SU-DHL-6 (cell line): ENCODE measurements around the gene CRYBG1.
A peak's percentile ranks its signal among the peaks of the same experiment; 100 is the strongest.

Source experiments
- H2AFZ ChIP-seq: fragments of 200-600 bp; sonication (generic); 2 replicates; pipeline ENCODE4 v1.6.1; 2014; ENCODE audit warnings: low read depth, mild to moderate bottlenecking, moderate library complexity, mixed read lengths, antibody characterized with exemption, low read length; ENCODE audit not compliant: severe bottlenecking
- H3F3A ChIP-seq: fragments of 200-600 bp; shearing (Covaris generic); 2 replicates; pipeline ENCODE4 v1.6.0; 2016; ENCODE audit warnings: antibody characterized with exemption, mild to moderate bottlenecking; ENCODE audit not compliant: insufficient read depth
- H3K27ac ChIP-seq: fragments of 200-600 bp; sonication (generic); 2 replicates; pipeline ENCODE4 v1.5.1; 2016; ENCODE audit warnings: low read depth, mild to moderate bottlenecking, low read length, moderate library complexity, mixed read lengths
- H3K27me3 ChIP-seq: fragments of 200-600 bp; sonication (generic), shearing (Covaris generic); 2 replicates; pipeline ENCODE4 v1.6.0; 2014; ENCODE audit warnings: mild to moderate bottlenecking, low read length
- H3K36me3 ChIP-seq: fragments of 200-600 bp; sonication (generic); 2 replicates; pipeline ENCODE4 v1.6.1; 2014; ENCODE audit warnings: mild to moderate bottlenecking, low read length, mixed read lengths
- H3K4me2 ChIP-seq: fragments of 300-600, 200-600 bp; shearing (Covaris generic), sonication (generic); 2 replicates; pipeline ENCODE4 v1.6.0; 2014; ENCODE audit warnings: low read length, low read depth, mild to moderate bottlenecking; ENCODE audit not compliant: poor library complexity, severe bottlenecking
- H3K4me3 ChIP-seq: fragments of 200-600 bp; sonication (generic); 2 replicates; pipeline ENCODE4 v1.5.1; 2014; ENCODE audit warnings: antibody characterized with exemption, low read length, mild to moderate bottlenecking, mixed read lengths; ENCODE audit not compliant: insufficient read depth, poor library complexity, severe bottlenecking
- H3K79me2 ChIP-seq: fragments of 200-600 bp; sonication (generic); 2 replicates; pipeline ENCODE4 v1.6.1; 2014; ENCODE audit warnings: mild to moderate bottlenecking, low read length, moderate library complexity; ENCODE audit not compliant: insufficient read depth
- H3K9ac ChIP-seq: fragments of 200-600 bp; sonication (generic); 2 replicates; pipeline ENCODE4 v1.7.0; 2014; ENCODE audit warnings: mild to moderate bottlenecking, low read length
- H3K9me2 ChIP-seq: fragments of 200-600 bp; sonication (generic); replicated peaks from 2 replicates; pipeline ENCODE4 v1.6.1; 2014; ENCODE audit warnings: low read length; ENCODE audit not compliant: insufficient read depth
- H3K9me3 ChIP-seq: fragments of 200-600 bp; sonication (generic); 2 replicates; pipeline ENCODE4 v1.6.1; 2014; ENCODE audit warnings: low read length, mixed read lengths; ENCODE audit not compliant: insufficient read depth
- H4K20me1 ChIP-seq: fragments of 200-600 bp; sonication (generic); 2 replicates; pipeline ENCODE4 v1.6.1; 2014; ENCODE audit warnings: low read depth, mild to moderate bottlenecking, antibody characterized with exemption, low read length, moderate library complexity, mixed read lengths
- CTCF ChIP-seq: fragments of 200-600 bp; sonication (generic); IDR thresholded peaks from one replicate; pipeline ENCODE4 v1.5.1; 2017; ENCODE audit warnings: antibody characterized with exemption, mild to moderate bottlenecking, low read length, moderate library complexity; ENCODE audit not compliant: insufficient read depth, poor library complexity, severe bottlenecking
- EZH2phosphoT487 ChIP-seq: fragments of 200-600 bp; sonication (generic), shearing (Covaris generic); conservative IDR thresholded peaks from 2 replicates; pipeline ENCODE4 v1.6.1; 2018; ENCODE audit warnings: mild to moderate bottlenecking, antibody characterized with exemption, low read length, moderate library complexity, mixed read lengths

Gene CRYBG1

GRCh38 chr6:106618324-106618723 lies 257.8 kb downstream of the CRYBG1 start:
- Histone ChIP-seq H3F3A (peaks cover 9% of the 10 kb centered on the region; the same call in 1 of the 2 replicates), H4K20me1 (no peaks in the 10 kb centered on the region), H3K79me2 (no peaks in the 10 kb centered on the region), H3K4me3 (no peak overlapping the region), H3K27me3 (no peaks in the 10 kb centered on the region), H3K36me3 (peaks cover 28% of the 10 kb centered on the region), H3K4me2 (no peak overlapping the region), H3K9me2 (no peaks in the 10 kb centered on the region), H3K9ac (no peak overlapping the region), H3K9me3 (no peaks in the 10 kb centered on the region), H2AFZ (no peak overlapping the region), H3K27ac (peak overlapping the region; percentile 37; the same call in 1 of the 2 replicates)
- TF ChIP-seq CTCF, result no peak
- no peak for TF ChIP-seq EZH2phosphoT487

GRCh38 chr6:106619223-106619622 lies 258.7 kb downstream of the CRYBG1 start:
- Histone ChIP-seq H3K27ac (no peak overlapping the region), H2AFZ (no peak overlapping the region)
- TF ChIP-seq CTCF (no peak), EZH2phosphoT487 (no peak)

GRCh38 chr6:106620931-106621672 lies 260.6 kb downstream of the CRYBG1 start:
- Histone ChIP-seq H3F3A (peaks cover 9% of the 10 kb centered on the region; the same call in 1 of the 2 replicates), H3K4me2 (no peak overlapping the region), H3K27ac (no peak overlapping the region), H3K79me2 (peaks cover 7% of the 10 kb centered on the region; the same call in 1 of the 2 replicates), H3K36me3 (peaks cover 31% of the 10 kb centered on the region), H3K9ac (no peak overlapping the region), H3K27me3 (no peaks in the 10 kb centered on the region), H3K9me2 (no peaks in the 10 kb centered on the region), H2AFZ (no peak overlapping the region), H3K4me3 (no peak overlapping the region), H3K9me3 (no peaks in the 10 kb centered on the region), H4K20me1 (no peaks in the 10 kb centered on the region)
- TF ChIP-seq CTCF, result no peak
- no peak for TF ChIP-seq EZH2phosphoT487

More at GRCh38 chr6:106619223-106619622, 258.7 kb downstream of the CRYBG1 start:
- Histone ChIP-seq H3K4me2 (no peak overlapping the region), H3K79me2 (no peaks in the 10 kb centered on the region), H3K4me3 (no peak overlapping the region), H3K9me3 (no peaks in the 10 kb centered on the region), H3K36me3 (peaks cover 31% of the 10 kb centered on the region), H3F3A (peaks cover 9% of the 10 kb centered on the region; the same call in 1 of the 2 replicates), H4K20me1 (no peaks in the 10 kb centered on the region), H3K9ac (no peak overlapping the region), H3K9me2 (no peaks in the 10 kb centered on the region), H3K27me3 (no peaks in the 10 kb centered on the region)
